ENCODE data around the gene RAPH1.

RAPH1 gene

GRCh38 chr2:203535078-203535783 is at the start of gene RAPH1:
TSS of gene RAPH1 (minus strand) at chr2:203535301. CDS start at chr2:203495353, 39,948 bp downstream.
- peak; percentile 72 for DNase-seq

- no peak for DNase-seq
Measured at GRCh38 chr2:203584784-203585183, 49.7 kb upstream of the RAPH1 start.

GRCh38 chr2:203583701-203584100 is 48.6 kb upstream of the RAPH1 start:
- DNase-seq: no peak

- DNase-seq: no peak
Measured at GRCh38 chr2:203583084-203583695, 48.1 kb upstream of the RAPH1 start.

- DNase-seq: no peak
Measured at GRCh38 chr2:203582468-203582867, 47.4 kb upstream of the RAPH1 start.

GRCh38 chr2:203580844-203581243 is 45.7 kb upstream of the RAPH1 start:
- DNase-seq: no peak

- no peak for DNase-seq
Measured at GRCh38 chr2:203579730-203580129, 44.6 kb upstream of the RAPH1 start.

- no peak for DNase-seq
Measured at GRCh38 chr2:203578759-203579643, 43.9 kb upstream of the RAPH1 start.

- DNase-seq: no peak
Measured at GRCh38 chr2:203574824-203575223, 39.7 kb upstream of the RAPH1 start.

GRCh38 chr2:203572316-203572715 is 37.2 kb upstream of the RAPH1 start:
- no peak for DNase-seq

- no peak for DNase-seq
Measured at GRCh38 chr2:203569677-203570316, 34.7 kb upstream of the RAPH1 start.

- DNase-seq: no peak
Measured at GRCh38 chr2:203567691-203568090, 32.6 kb upstream of the RAPH1 start.

- DNase-seq: no peak
Measured at GRCh38 chr2:203566161-203566560, 31.1 kb upstream of the RAPH1 start.

- DNase-seq: no peak
Measured at GRCh38 chr2:203565076-203565475, 30.0 kb upstream of the RAPH1 start.

- no peak for DNase-seq
Measured at GRCh38 chr2:203562268-203562667, 27.2 kb upstream of the RAPH1 start.

- DNase-seq: no peak
Measured at GRCh38 chr2:203559641-203560040, 24.5 kb upstream of the RAPH1 start.

- DNase-seq: no peak
Measured at GRCh38 chr2:203553784-203554183, 18.7 kb upstream of the RAPH1 start.

- DNase-seq: no peak
Measured at GRCh38 chr2:203551778-203552177, 16.7 kb upstream of the RAPH1 start.

- DNase-seq: no peak
Measured at GRCh38 chr2:203550266-203550665, 15.2 kb upstream of the RAPH1 start.

- DNase-seq: no peak
Measured at GRCh38 chr2:203549406-203549805, 14.3 kb upstream of the RAPH1 start.

- DNase-seq: no peak
Measured at GRCh38 chr2:203548887-203549286, 13.8 kb upstream of the RAPH1 start.

- DNase-seq: no peak
Measured at GRCh38 chr2:203547356-203547755, 12.3 kb upstream of the RAPH1 start.

- no peak for DNase-seq
Measured at GRCh38 chr2:203544402-203544801, 9.3 kb upstream of the RAPH1 start.
